Spleen (tissue), 11 donors: ENCODE results near the gene TMEM255A. TPM values are rescaled to one million over a fixed set of nuclear protein-coding genes. Genes with fewer than 3 reads are reported as not detected.

Experiments
- DNase-seq: peaks from one replicate; pipeline ENCODE4 v3.0.0-alpha.2; 2020
- H3K27ac ChIP-seq, 8 donors: fragments of 200-600 bp; sonication (generic) in 7 of 8; 1 replicate in 4 of 8; 2 replicates in 4 of 8; pipeline versions ENCODE4 v1.5.0 to v1.8.0; 2016 to 2021; ENCODE audit warnings: inconsistent platforms in 4 of 8, mild to moderate bottlenecking in 4 of 8, moderate library complexity in 1 of 8
- H3K27me3 ChIP-seq, 7 donors: fragments of 200-600 bp; sonication (generic) in 6 of 7; replicated peaks in 1 of 7; 1 replicate in 4 of 7; 2 replicates in 3 of 7; pipeline versions ENCODE4 v1.5.0 to v1.8.0; 2016 to 2021; ENCODE audit warnings: inconsistent platforms in 3 of 7, mild to moderate bottlenecking in 1 of 7
- H3K36me3 ChIP-seq, 6 donors: fragments of 200-600 bp; sonication (generic) in 5 of 6; 1 replicate in 4 of 6; 2 replicates in 2 of 6; pipeline versions ENCODE4 v1.5.0 to v1.8.0; 2016 to 2021; ENCODE audit warnings: inconsistent platforms in 2 of 6
- H3K4me1 ChIP-seq, 6 donors: fragments of 200-600 bp; sonication (generic) in 5 of 6; 1 replicate in 3 of 6; 2 replicates in 3 of 6; pipeline versions ENCODE4 v1.5.0 to v1.8.0; 2016 to 2021; ENCODE audit warnings: inconsistent platforms in 3 of 6
- H3K4me3 ChIP-seq, 8 donors: fragments of 200-600 bp; sonication (generic) in 7 of 8; 1 replicate in 4 of 8; 2 replicates in 4 of 8; pipeline versions ENCODE4 v1.5.0 to v1.8.0; 2016 to 2021; ENCODE audit warnings: inconsistent platforms in 4 of 8, mild to moderate bottlenecking in 4 of 8, moderate library complexity in 2 of 8
- H3K9me3 ChIP-seq, 8 donors: fragments of 200-600 bp; sonication (generic) in 7 of 8; 1 replicate in 4 of 8; 2 replicates in 4 of 8; pipeline versions ENCODE4 v1.5.0 to v1.8.0; 2016 to 2021; ENCODE audit warnings: inconsistent platforms in 4 of 8
- POLR2A ChIP-seq, 3 donors: fragments of 450-650 bp; IDR thresholded peaks; one replicate each; pipeline ENCODE4 v1.5.1; 2017; ENCODE audit warnings: antibody characterized with exemption in 3 of 3, mild to moderate bottlenecking in 1 of 3
- POLR2AphosphoS5 ChIP-seq, 3 donors: sonication (generic); formaldehyde crosslinking; IDR thresholded peaks; one replicate each; pipeline ENCODE4 v1.5.1; 2017; ENCODE audit warnings: antibody characterized with exemption in 3 of 3
- WGBS, 5 donors: extraction: QIAGEN DNeasy Blood & Tissue Kit in 3 of 5; methylation state at CpG; one replicate each; pipeline versions ENCODE4 v1.1.5 to v1.1.7; 2013 to 2018; 5-methylcytosine and 5-hydroxymethylcytosine counted together
- intact Hi-C: fragments of 100-400 bp; cut with DNase I; formaldehyde crosslinking; loops from one replicate; pipeline ENCODE4 v1.15.0; 2023; ENCODE audit warnings: low total_unique reads
- polyA plus RNA-seq, 3 donors: library from polyadenylated mRNA; stranded (reverse); fragments of 200-250 nt; gene quantifications; one replicate each; pipeline ENCODE4 v1.2.1, GENCODE V29; 2013
- total RNA-seq, 7 donors: library from RNA; depleted of rRNA in 3 of 7; stranded (reverse); fragments of >200 nt in 3 of 7; fragmentation: NEBNext Ultra II Directional in 4 of 7; extraction: Animal tissue kit (Norgen Biotek cat#: 25700) in 4 of 7; gene quantifications; one replicate each; pipeline versions ENCODE4 v1.1.0 to v1.2.1, GENCODE V29; 2016 to 2021
- TF ChIP-seq, protein P1 (sequence below), 11 experiments: fragments of 200-600 bp in 7 of 11; fragments of 450-650 bp in 4 of 11; sonication (generic) in 4 of 11; IDR thresholded peaks in 8 of 11; conservative IDR thresholded peaks in 3 of 11; 1 replicate in 7 of 11; 2 replicates in 4 of 11; pipeline versions ENCODE4 v1.4.0 to v1.8.0; 2016 to 2021; ENCODE audit warnings: antibody characterized with exemption in 11 of 11, inconsistent platforms in 4 of 11, mild to moderate bottlenecking in 1 of 11
- donor health status: healthy with polysubstance abuse.
- donor health status: DM: no; HTN: no; CAD: no; lungs with moderate emphysema.
- donor health status: DM: no; HTN: no; CAD: no.
- donor health status: Bipolar disorder and iron deficiency.
- donor health status: healthy.
- donor health status: DM: no; HTN: no; CAD: no.
- donor health status: DM: yes; HTN: yes; CAD: no.

TMEM255A gene
- total and polyA plus RNA-seq, 10 donors: 0.46 to 2.0 (median 1.5) TPM

DNA sequence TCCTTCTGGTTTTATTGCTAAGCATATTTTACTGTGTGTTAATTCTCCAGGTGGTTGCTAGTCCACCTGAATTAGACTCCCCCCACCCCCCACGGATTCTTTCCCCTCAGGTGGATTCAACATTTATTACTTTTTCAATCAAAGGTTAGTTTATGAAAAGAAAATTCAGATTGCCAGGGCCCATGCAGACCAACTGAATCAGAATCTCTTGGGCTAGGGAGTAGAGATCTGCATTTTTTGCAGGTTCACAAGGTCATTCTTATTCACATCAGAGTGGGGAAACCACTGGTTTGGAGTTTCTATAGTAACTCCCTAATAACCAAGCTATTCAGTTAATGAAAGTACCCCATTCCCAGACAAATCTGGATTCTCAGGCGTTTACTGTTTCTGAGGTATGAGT lies 9.8 kb downstream of the TMEM255A start:
- Histone ChIP-seq H3K4me1 (peaks cover 0 to 29% (median 14%) of the 10 kb centered on the region in 6 donors), H3K36me3 (no peaks in the 10 kb centered on the region), H3K27me3 (peaks cover 0 to 9% (median 0%) of the 10 kb centered on the region in 7 donors), H3K9me3 (no peaks in the 10 kb centered on the region), H3K4me3 (no peak overlapping the region), H3K27ac (peak overlapping the region in 2 of 8 donors; percentile 53 to 68)
- DNase-seq: no peak
- TF ChIP-seq POLR2AphosphoS5 (IDR thresholded peaks at IDR 0.05): no peak
- no peak for TF ChIP-seq POLR2A (IDR thresholded peaks at IDR 0.05)
- TF ChIP-seq, protein P1, sequence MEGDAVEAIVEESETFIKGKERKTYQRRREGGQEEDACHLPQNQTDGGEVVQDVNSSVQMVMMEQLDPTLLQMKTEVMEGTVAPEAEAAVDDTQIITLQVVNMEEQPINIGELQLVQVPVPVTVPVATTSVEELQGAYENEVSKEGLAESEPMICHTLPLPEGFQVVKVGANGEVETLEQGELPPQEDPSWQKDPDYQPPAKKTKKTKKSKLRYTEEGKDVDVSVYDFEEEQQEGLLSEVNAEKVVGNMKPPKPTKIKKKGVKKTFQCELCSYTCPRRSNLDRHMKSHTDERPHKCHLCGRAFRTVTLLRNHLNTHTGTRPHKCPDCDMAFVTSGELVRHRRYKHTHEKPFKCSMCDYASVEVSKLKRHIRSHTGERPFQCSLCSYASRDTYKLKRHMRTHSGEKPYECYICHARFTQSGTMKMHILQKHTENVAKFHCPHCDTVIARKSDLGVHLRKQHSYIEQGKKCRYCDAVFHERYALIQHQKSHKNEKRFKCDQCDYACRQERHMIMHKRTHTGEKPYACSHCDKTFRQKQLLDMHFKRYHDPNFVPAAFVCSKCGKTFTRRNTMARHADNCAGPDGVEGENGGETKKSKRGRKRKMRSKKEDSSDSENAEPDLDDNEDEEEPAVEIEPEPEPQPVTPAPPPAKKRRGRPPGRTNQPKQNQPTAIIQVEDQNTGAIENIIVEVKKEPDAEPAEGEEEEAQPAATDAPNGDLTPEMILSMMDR (IDR thresholded peaks at IDR 0.05 in 8 of 11, conservative IDR thresholded peaks at IDR 0.05 in 3 of 11): no peak
- intact Hi-C loops: no loop called here
- 49 to 73% (median 71%) methylated on average over 2 of the region's 2 CpGs for WGBS, 5 donors

DNA sequence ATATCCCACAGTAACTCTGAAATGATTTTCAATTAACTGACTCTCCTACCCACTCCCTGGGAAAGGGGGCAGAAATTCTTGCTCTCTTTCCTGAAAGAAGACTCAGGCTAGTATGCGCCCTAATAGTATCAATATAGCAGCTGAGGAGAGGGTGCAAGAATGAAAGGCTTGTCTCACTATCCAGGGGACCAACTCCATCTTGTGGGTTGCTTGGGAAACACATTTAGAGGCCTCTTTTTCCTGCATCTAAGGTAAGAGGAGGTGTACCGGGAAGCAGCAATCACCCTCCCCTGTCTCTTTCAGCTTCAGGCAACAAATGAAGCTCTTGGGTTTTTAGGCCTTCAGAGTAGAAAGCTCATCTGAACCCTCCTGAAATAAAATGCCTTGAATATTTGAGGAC lies 11.3 kb downstream of the TMEM255A start:
- Histone ChIP-seq H3K27me3 (peaks cover 0 to 6% (median 0%) of the 10 kb centered on the region in 7 donors), H3K4me3 (no peak overlapping the region), H3K36me3 (no peaks in the 10 kb centered on the region), H3K4me1 (peaks cover 0 to 30% (median 14%) of the 10 kb centered on the region in 6 donors), H3K9me3 (no peaks in the 10 kb centered on the region), H3K27ac (peak overlapping the region in 1 of 8 donors; percentile 2)
- no peak for DNase-seq
- TF ChIP-seq POLR2A (IDR thresholded peaks at IDR 0.05) (no peak), POLR2AphosphoS5 (IDR thresholded peaks at IDR 0.05) (no peak)
- TF ChIP-seq, protein P1 (IDR thresholded peaks at IDR 0.05 in 8 of 11, conservative IDR thresholded peaks at IDR 0.05 in 3 of 11): no peak
- WGBS, 5 donors: 55 to 77% (median 66%) methylated on average over 2 of the region's 2 CpGs
- intact Hi-C loops: no loop called here

DNA sequence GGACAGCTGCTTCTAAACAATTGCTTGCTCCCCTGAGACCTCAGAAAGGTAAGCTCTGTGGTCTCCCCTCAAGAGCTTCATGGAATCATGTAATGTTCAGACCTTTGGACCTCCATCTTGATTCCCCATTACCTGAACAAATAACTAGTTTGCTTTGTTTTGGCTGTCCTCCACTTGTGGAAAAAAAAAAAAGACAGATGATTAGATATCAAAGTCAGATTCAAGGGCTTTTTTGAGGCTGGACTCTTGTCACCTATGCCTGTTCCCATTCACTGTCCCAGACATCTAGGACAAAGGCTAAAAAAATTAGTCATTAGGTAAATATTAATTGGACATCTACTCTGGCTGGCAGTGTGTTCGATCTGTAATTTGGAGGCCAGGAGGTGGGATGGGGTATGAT lies 13.3 kb downstream of the TMEM255A start:
- peaks cover 0 to 22% (median 11%) of the 10 kb centered on the region in 6 donors for H3K4me1 ChIP-seq
- no peaks in the 10 kb centered on the region for H3K9me3 ChIP-seq
- intact Hi-C loops: no loop called here
- no peaks in the 10 kb centered on the region for H3K36me3 ChIP-seq
- H3K27ac ChIP-seq: no peak overlapping the region
- H3K4me3 ChIP-seq: no peak overlapping the region
- H3K27me3 ChIP-seq: peaks cover 0 to 6% (median 0%) of the 10 kb centered on the region in 7 donors
- no peak for TF ChIP-seq POLR2A (IDR thresholded peaks at IDR 0.05)
- TF ChIP-seq, protein P1 (IDR thresholded peaks at IDR 0.05 in 8 of 11, conservative IDR thresholded peaks at IDR 0.05 in 3 of 11): no peak
- TF ChIP-seq POLR2AphosphoS5 (IDR thresholded peaks at IDR 0.05): no peak
- DNase-seq: no peak
- 76 to 100% (median 94%) methylated on average over 1 of the region's 1 CpG for WGBS, 5 donors

DNA sequence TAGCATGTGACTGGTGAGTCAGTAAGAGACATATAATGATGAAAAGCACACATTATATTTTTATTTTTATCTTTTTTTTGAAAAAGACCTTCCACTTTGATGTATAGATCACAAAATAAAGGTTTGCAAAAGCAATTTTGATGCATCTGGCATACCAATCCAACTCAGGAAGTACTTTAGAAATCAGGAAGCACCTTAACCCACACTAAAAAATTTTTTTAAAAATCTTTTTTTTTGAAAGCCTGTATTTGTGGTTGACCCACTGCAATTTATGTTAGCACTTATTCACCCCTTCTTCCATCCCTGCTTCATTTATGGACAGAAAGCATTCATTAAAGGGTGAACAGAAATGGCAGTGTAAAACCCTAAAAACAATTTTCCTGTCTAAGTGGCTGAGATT lies 16.6 kb downstream of the TMEM255A start:
- Histone ChIP-seq H3K4me1 (peaks cover 0 to 6% (median 0%) of the 10 kb centered on the region in 6 donors), H3K36me3 (no peaks in the 10 kb centered on the region), H3K27me3 (no peaks in the 10 kb centered on the region), H3K9me3 (no peaks in the 10 kb centered on the region), H3K4me3 (no peak overlapping the region), H3K27ac (no peak overlapping the region)
- no peak for TF ChIP-seq POLR2AphosphoS5 (IDR thresholded peaks at IDR 0.05)
- no peak for TF ChIP-seq POLR2A (IDR thresholded peaks at IDR 0.05)
- TF ChIP-seq, protein P1 (IDR thresholded peaks at IDR 0.05 in 8 of 11, conservative IDR thresholded peaks at IDR 0.05 in 3 of 11): no peak
- intact Hi-C loops: no loop called here
- no peak for DNase-seq
